ENCODE results near the gene HCFC2.

Gene HCFC2

DNA sequence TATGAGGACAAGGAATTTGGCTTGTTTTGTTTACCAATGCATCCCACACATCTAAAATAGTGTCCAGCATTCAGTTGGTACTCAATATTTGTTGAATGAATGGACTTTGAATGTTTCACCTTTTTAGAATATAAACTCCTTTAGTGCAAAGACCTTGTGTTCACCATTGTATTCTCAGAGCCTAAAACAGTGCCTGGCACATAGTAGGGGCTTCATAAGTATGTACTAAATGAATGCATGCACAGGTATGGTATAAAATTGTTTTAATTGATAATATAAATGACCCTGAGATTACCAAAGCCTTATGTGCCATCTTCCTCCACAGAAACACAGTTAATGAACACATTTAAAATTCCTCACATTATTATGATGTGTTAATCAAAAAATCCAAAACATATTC is 78.7 kb downstream of the HCFC2 start:
- Histone ChIP-seq H3K4me3 (replicated peaks; ENCODE audit: insufficient read depth, low read length) (no peak overlapping the region), H3K27me3 (ENCODE audit: insufficient read depth, poor library complexity, severe bottlenecking) (no peaks in the 10 kb centered on the region), H3K27ac (replicated peaks) (no peak overlapping the region)
- no peak for TF ChIP-seq GABPA (IDR thresholded peaks at IDR 0.05; ENCODE audit: low read depth)
- no peak for TF ChIP-seq POLR2AphosphoS5 (IDR thresholded peaks at IDR 0.05; ENCODE audit: low read depth)
- TF ChIP-seq, protein P1, sequence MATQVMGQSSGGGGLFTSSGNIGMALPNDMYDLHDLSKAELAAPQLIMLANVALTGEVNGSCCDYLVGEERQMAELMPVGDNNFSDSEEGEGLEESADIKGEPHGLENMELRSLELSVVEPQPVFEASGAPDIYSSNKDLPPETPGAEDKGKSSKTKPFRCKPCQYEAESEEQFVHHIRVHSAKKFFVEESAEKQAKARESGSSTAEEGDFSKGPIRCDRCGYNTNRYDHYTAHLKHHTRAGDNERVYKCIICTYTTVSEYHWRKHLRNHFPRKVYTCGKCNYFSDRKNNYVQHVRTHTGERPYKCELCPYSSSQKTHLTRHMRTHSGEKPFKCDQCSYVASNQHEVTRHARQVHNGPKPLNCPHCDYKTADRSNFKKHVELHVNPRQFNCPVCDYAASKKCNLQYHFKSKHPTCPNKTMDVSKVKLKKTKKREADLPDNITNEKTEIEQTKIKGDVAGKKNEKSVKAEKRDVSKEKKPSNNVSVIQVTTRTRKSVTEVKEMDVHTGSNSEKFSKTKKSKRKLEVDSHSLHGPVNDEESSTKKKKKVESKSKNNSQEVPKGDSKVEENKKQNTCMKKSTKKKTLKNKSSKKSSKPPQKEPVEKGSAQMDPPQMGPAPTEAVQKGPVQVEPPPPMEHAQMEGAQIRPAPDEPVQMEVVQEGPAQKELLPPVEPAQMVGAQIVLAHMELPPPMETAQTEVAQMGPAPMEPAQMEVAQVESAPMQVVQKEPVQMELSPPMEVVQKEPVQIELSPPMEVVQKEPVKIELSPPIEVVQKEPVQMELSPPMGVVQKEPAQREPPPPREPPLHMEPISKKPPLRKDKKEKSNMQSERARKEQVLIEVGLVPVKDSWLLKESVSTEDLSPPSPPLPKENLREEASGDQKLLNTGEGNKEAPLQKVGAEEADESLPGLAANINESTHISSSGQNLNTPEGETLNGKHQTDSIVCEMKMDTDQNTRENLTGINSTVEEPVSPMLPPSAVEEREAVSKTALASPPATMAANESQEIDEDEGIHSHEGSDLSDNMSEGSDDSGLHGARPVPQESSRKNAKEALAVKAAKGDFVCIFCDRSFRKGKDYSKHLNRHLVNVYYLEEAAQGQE (IDR thresholded peaks at IDR 0.05; ENCODE audit: insufficient replicate concordance, low read depth): no peak
- no peak for TF ChIP-seq SPI1 (IDR thresholded peaks at IDR 0.05; ENCODE audit: borderline replicate concordance, low read depth)
- TF ChIP-seq, protein P2, sequence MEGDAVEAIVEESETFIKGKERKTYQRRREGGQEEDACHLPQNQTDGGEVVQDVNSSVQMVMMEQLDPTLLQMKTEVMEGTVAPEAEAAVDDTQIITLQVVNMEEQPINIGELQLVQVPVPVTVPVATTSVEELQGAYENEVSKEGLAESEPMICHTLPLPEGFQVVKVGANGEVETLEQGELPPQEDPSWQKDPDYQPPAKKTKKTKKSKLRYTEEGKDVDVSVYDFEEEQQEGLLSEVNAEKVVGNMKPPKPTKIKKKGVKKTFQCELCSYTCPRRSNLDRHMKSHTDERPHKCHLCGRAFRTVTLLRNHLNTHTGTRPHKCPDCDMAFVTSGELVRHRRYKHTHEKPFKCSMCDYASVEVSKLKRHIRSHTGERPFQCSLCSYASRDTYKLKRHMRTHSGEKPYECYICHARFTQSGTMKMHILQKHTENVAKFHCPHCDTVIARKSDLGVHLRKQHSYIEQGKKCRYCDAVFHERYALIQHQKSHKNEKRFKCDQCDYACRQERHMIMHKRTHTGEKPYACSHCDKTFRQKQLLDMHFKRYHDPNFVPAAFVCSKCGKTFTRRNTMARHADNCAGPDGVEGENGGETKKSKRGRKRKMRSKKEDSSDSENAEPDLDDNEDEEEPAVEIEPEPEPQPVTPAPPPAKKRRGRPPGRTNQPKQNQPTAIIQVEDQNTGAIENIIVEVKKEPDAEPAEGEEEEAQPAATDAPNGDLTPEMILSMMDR (IDR thresholded peaks at IDR 0.05; ENCODE audit: insufficient read depth, low read length): no peak
- no peak for DNase-seq (ENCODE audit: low read depth in 1 of 2, low spot score in 1 of 2)

DNA sequence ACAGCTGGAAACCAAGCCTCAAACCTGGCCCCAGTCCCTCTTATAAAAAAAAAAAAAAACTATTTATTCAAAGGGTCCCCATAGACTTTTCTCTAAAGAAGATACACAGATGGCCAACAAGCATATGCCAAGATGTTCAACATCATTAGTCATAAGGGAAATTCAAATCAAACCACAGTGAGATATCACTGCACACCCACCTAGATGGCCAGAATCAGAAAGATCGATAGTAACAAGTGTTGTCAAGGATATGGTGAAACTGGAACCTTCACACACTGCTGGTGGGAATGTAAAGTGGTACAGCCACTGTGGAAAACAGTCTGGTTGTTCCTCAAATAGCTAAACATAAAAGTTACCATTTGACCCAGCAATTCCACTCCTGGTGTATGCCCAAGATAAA is 79.6 kb downstream of the HCFC2 start:
- Histone ChIP-seq H3K27me3 (ENCODE audit: insufficient read depth, poor library complexity, severe bottlenecking) (no peaks in the 10 kb centered on the region), H3K27ac (replicated peaks) (no peak overlapping the region), H3K4me3 (replicated peaks; ENCODE audit: insufficient read depth, low read length) (no peak overlapping the region)
- no peak for DNase-seq (ENCODE audit: low read depth in 1 of 2, low spot score in 1 of 2)
- TF ChIP-seq POLR2AphosphoS5 (IDR thresholded peaks at IDR 0.05; ENCODE audit: low read depth) (no peak), SPI1 (IDR thresholded peaks at IDR 0.05; ENCODE audit: borderline replicate concordance, low read depth) (no peak), GABPA (IDR thresholded peaks at IDR 0.05; ENCODE audit: low read depth) (no peak)
- TF ChIP-seq, protein P2 (IDR thresholded peaks at IDR 0.05; ENCODE audit: insufficient read depth, low read length): no peak
- TF ChIP-seq, protein P1 (IDR thresholded peaks at IDR 0.05; ENCODE audit: insufficient replicate concordance, low read depth): no peak

DNA sequence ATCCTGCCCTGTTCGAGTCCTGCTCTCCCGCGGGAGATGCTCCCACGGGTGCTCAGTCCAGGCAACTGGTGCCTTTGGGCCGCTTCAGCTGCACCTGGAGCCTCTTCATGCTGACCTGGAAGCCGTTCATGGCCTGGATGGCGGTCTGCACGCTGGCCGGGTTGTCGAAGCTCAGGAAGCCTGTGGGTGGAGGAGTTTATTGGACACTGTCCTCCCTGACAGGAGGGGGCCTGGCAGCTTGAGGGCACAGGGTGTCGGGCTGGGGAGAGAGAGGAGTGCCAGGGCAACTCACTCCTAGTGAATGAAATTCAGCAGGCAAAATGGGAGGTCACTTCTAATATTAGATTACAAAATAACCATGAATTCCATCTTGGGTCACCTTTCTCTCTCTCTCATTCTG is 83.0 kb downstream of the HCFC2 start:
- TF ChIP-seq GABPA (IDR thresholded peaks at IDR 0.05; ENCODE audit: low read depth): no peak
- TF ChIP-seq, protein P2 (IDR thresholded peaks at IDR 0.05; ENCODE audit: insufficient read depth, low read length): no peak
- no peak for TF ChIP-seq POLR2AphosphoS5 (IDR thresholded peaks at IDR 0.05; ENCODE audit: low read depth)
- no peak for TF ChIP-seq SPI1 (IDR thresholded peaks at IDR 0.05; ENCODE audit: borderline replicate concordance, low read depth)
- TF ChIP-seq, protein P1 (IDR thresholded peaks at IDR 0.05; ENCODE audit: insufficient replicate concordance, low read depth): no peak
- no peak overlapping the region for H3K4me3 ChIP-seq (replicated peaks; ENCODE audit: insufficient read depth, low read length)
- no peak for DNase-seq (ENCODE audit: low read depth in 1 of 2, low spot score in 1 of 2)
- H3K27ac ChIP-seq (replicated peaks): no peak overlapping the region
- H3K27me3 ChIP-seq (ENCODE audit: insufficient read depth, poor library complexity, severe bottlenecking): no peaks in the 10 kb centered on the region

Data from HL-60 (cell line).